HepG2 (cell line): ENCODE measurements around the gene FAHD1. TPM values are rescaled to one million over a fixed set of nuclear protein-coding genes. Genes with fewer than 3 reads are reported as not detected.
A peak's percentile ranks its signal among the peaks of the same experiment; 100 is the strongest.

ENCODE experiments used
- GATAD2A ChIP-seq: IDR thresholded peaks from 2 replicates; pipeline ENCODE4 v1.6.1; 2016
- JUNB ChIP-seq: sonication (generic); formaldehyde crosslinking; IDR thresholded peaks from 2 replicates; pipeline ENCODE4 v1.8.0; 2022; ENCODE audit warnings: missing genetic modification reagents, mild to moderate bottlenecking, borderline replicate concordance
- KMT2A ChIP-seq: sonication (generic); formaldehyde crosslinking; IDR thresholded peaks from 2 replicates; pipeline ENCODE4 v1.4.0; 2020; ENCODE audit warnings: missing genetic modification reagents
- MED13 ChIP-seq: sonication (generic); formaldehyde crosslinking; IDR thresholded peaks from 2 replicates; pipeline ENCODE4 v1.5.0; 2020; ENCODE audit warnings: missing genetic modification reagents
- MLLT10 ChIP-seq: sonication (generic); formaldehyde crosslinking; IDR thresholded peaks from 2 replicates; pipeline ENCODE4 v1.4.0; 2020; ENCODE audit warnings: missing genetic modification reagents
- MTA1 ChIP-seq: sonication (generic); formaldehyde crosslinking; IDR thresholded peaks from 2 replicates; pipeline ENCODE4 v1.4.0; 2020; ENCODE audit warnings: missing genetic modification reagents, mild to moderate bottlenecking, borderline replicate concordance
- SALL1 ChIP-seq: sonication (generic); formaldehyde crosslinking; IDR thresholded peaks from 2 replicates; pipeline ENCODE4 v1.8.0; 2022; ENCODE audit warnings: mild to moderate bottlenecking, missing genetic modification reagents
- ZFP62 ChIP-seq: sonication (generic); formaldehyde crosslinking; IDR thresholded peaks from 2 replicates; pipeline ENCODE4 v1.4.0; 2020; ENCODE audit warnings: missing genetic modification reagents
- ZNF230 ChIP-seq: sonication (generic); formaldehyde crosslinking; IDR thresholded peaks from 2 replicates; pipeline ENCODE4 v1.4.0; 2020; ENCODE audit warnings: mild to moderate bottlenecking, missing genetic modification reagents
- ZNF672 ChIP-seq: sonication (generic); formaldehyde crosslinking; IDR thresholded peaks from 2 replicates; pipeline ENCODE4 v1.8.1; 2022; ENCODE audit warnings: missing genetic modification reagents
- ZNF768 ChIP-seq: sonication (generic); formaldehyde crosslinking; IDR thresholded peaks from 2 replicates; pipeline ENCODE4 v1.4.0; 2020; ENCODE audit warnings: missing genetic modification reagents
- ZNF782 ChIP-seq: sonication (generic); formaldehyde crosslinking; IDR thresholded peaks from 2 replicates; pipeline ENCODE4 v1.4.0; 2020; ENCODE audit warnings: missing genetic modification reagents, mild to moderate bottlenecking, borderline replicate concordance
- ZNF792 ChIP-seq: IDR thresholded peaks from 2 replicates; pipeline ENCODE4 v1.6.1; 2016
- ZSCAN29 ChIP-seq: sonication (generic); formaldehyde crosslinking; conservative IDR thresholded peaks from 2 replicates; pipeline ENCODE4 v1.4.0; 2020; ENCODE audit warnings: mild to moderate bottlenecking, missing genetic modification reagents
- polyA plus RNA-seq, 8 experiments: library from polyadenylated mRNA; depleted of rRNA in 3 of 8; stranded (reverse) in 7 of 8; unstranded in 1 of 8; fragments of >200 nt; fragmentation: Illumina TruSeq in 4 of 8; extraction: Trizol in 4 of 8; gene quantifications; 2 replicates each; pipeline versions ENCODE4 v1.2.1 to v1.2.3, GENCODE V29; 2011 to 2016; ENCODE audit warnings: low read depth in 4 of 8, missing spikeins in 1 of 8, mixed read lengths in 1 of 8; ENCODE audit not compliant: insufficient read depth in 1 of 8
- total RNA-seq, 5 experiments: library from RNA; depleted of rRNA; stranded (reverse); fragments of >200 nt; fragmentation: Illumina TruSeq; extraction: Trizol; gene quantifications; 2 replicates each; pipeline ENCODE4 v1.2.3, GENCODE V29; 2016; ENCODE audit warnings: low read depth in 1 of 5
- TF ChIP-seq, protein P1 (sequence below): sonication (generic); formaldehyde crosslinking; IDR thresholded peaks from 2 replicates; pipeline ENCODE4 v1.4.0; 2020; ENCODE audit warnings: missing genetic modification reagents
- TF ChIP-seq, protein P2 (sequence below): IDR thresholded peaks from 2 replicates; pipeline ENCODE4 v1.6.1; 2018; ENCODE audit warnings: missing genetic modification reagents
- TF ChIP-seq, protein P3 (sequence below): sonication (generic); formaldehyde crosslinking; IDR thresholded peaks from 2 replicates; pipeline ENCODE4 v1.4.0; 2020; ENCODE audit warnings: missing genetic modification reagents, borderline replicate concordance
- TF ChIP-seq, protein P4 (sequence below): IDR thresholded peaks from 2 replicates; pipeline ENCODE4 v1.6.1; 2016; ENCODE audit warnings: mild to moderate bottlenecking
- TF ChIP-seq, protein P5 (sequence below): sonication (generic); formaldehyde crosslinking; IDR thresholded peaks from 2 replicates; pipeline ENCODE4 v1.8.1; 2023; ENCODE audit warnings: mild to moderate bottlenecking, missing genetic modification reagents, borderline replicate concordance
- TF ChIP-seq, protein P6 (sequence below): sonication (generic); formaldehyde crosslinking; IDR thresholded peaks from 2 replicates; pipeline ENCODE4 v1.8.1; 2022; ENCODE audit warnings: mild to moderate bottlenecking, missing genetic modification reagents
- TF ChIP-seq, protein P7 (sequence below): sonication (generic); formaldehyde crosslinking; conservative IDR thresholded peaks from 2 replicates; pipeline ENCODE4 v1.4.0; 2020; ENCODE audit warnings: missing genetic modification reagents

The FAHD1 gene
- total and polyA plus RNA-seq, 2 of the 13 experiments (the other 11 are each of a cell fraction or from before 2014, with no cell fraction given): 39.0 to 45.3 TPM

DNA sequence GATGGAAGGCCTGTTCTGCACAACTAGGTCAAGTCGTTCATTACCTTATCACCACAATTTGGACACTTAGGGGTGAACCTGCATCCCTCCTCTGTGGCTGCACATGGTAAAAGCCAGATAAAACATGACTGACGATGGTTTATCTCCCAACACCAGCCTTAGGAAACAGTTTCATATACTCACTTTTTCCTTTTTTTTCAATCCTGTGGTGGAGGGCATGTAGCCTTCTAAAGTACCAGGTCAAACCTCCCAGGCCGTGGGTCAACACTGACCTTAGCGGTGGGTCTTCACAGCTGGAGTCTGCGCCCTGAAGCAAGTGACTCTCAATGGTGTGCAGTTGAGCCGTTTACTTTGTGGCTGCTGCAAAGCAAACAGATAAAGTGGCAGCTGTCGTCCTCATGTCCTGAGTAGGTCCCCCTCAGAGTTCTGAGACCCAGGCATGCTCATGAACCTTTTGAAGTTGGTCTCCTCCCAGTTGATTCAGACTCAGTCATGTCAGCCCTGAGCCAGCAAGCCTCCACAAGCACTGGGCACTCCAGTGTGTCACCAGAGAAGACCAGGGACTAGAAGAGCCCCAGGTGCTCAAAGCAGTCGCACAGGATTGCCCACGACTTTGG lies 5.9 kb downstream of the FAHD1 start (continued):
- TF ChIP-seq ZNF230 (CRISPR knock-in tag) (0 out of 2 replicates have a peak, but pooled peaks have one; percentile 42), SALL1 (CRISPR knock-in tag) (peak; percentile 92), ZNF768 (CRISPR knock-in tag) (peak; percentile 58; the same call in 1 of the 2 replicates), ZFP62 (CRISPR knock-in tag) (no peak), MLLT10 (CRISPR knock-in tag) (no peak), MTA1 (CRISPR knock-in tag) (peak; percentile 70; the same call in 1 of the 2 replicates), ZNF792 (peak; percentile 90), JUNB (CRISPR knock-in tag) (no peak), MED13 (CRISPR knock-in tag) (peak; percentile 72), ZNF672 (no peak), ZSCAN29 (CRISPR knock-in tag) (0 out of 2 replicates have a peak, but pooled peaks have one; percentile 71), ZNF782 (no peak), GATAD2A (CRISPR knock-in tag) (peak; percentile 76), KMT2A (CRISPR knock-in tag) (peak; percentile 61; the same call in 1 of the 2 replicates)
- TF ChIP-seq, protein P1, sequence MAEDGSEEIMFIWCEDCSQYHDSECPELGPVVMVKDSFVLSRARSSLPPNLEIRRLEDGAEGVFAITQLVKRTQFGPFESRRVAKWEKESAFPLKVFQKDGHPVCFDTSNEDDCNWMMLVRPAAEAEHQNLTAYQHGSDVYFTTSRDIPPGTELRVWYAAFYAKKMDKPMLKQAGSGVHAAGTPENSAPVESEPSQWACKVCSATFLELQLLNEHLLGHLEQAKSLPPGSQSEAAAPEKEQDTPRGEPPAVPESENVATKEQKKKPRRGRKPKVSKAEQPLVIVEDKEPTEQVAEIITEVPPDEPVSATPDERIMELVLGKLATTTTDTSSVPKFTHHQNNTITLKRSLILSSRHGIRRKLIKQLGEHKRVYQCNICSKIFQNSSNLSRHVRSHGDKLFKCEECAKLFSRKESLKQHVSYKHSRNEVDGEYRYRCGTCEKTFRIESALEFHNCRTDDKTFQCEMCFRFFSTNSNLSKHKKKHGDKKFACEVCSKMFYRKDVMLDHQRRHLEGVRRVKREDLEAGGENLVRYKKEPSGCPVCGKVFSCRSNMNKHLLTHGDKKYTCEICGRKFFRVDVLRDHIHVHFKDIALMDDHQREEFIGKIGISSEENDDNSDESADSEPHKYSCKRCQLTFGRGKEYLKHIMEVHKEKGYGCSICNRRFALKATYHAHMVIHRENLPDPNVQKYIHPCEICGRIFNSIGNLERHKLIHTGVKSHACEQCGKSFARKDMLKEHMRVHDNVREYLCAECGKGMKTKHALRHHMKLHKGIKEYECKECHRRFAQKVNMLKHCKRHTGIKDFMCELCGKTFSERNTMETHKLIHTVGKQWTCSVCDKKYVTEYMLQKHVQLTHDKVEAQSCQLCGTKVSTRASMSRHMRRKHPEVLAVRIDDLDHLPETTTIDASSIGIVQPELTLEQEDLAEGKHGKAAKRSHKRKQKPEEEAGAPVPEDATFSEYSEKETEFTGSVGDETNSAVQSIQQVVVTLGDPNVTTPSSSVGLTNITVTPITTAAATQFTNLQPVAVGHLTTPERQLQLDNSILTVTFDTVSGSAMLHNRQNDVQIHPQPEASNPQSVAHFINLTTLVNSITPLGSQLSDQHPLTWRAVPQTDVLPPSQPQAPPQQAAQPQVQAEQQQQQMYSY (CRISPR knock-in tag): no peak
- TF ChIP-seq, protein P2, sequence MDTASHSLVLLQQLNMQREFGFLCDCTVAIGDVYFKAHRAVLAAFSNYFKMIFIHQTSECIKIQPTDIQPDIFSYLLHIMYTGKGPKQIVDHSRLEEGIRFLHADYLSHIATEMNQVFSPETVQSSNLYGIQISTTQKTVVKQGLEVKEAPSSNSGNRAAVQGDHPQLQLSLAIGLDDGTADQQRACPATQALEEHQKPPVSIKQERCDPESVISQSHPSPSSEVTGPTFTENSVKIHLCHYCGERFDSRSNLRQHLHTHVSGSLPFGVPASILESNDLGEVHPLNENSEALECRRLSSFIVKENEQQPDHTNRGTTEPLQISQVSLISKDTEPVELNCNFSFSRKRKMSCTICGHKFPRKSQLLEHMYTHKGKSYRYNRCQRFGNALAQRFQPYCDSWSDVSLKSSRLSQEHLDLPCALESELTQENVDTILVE (CRISPR knock-in tag): no peak
- TF ChIP-seq, protein P3, sequence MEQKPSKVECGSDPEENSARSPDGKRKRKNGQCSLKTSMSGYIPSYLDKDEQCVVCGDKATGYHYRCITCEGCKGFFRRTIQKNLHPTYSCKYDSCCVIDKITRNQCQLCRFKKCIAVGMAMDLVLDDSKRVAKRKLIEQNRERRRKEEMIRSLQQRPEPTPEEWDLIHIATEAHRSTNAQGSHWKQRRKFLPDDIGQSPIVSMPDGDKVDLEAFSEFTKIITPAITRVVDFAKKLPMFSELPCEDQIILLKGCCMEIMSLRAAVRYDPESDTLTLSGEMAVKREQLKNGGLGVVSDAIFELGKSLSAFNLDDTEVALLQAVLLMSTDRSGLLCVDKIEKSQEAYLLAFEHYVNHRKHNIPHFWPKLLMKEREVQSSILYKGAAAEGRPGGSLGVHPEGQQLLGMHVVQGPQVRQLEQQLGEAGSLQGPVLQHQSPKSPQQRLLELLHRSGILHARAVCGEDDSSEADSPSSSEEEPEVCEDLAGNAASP (CRISPR knock-in tag): peak; percentile 77; the same call in 1 of the 2 replicates
- TF ChIP-seq, protein P4, sequence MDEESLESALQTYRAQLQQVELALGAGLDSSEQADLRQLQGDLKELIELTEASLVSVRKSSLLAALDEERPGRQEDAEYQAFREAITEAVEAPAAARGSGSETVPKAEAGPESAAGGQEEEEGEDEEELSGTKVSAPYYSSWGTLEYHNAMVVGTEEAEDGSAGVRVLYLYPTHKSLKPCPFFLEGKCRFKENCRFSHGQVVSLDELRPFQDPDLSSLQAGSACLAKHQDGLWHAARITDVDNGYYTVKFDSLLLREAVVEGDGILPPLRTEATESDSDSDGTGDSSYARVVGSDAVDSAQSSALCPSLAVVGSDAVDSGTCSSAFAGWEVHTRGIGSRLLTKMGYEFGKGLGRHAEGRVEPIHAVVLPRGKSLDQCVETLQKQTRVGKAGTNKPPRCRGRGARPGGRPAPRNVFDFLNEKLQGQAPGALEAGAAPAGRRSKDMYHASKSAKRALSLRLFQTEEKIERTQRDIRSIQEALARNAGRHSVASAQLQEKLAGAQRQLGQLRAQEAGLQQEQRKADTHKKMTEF (CRISPR knock-in tag): peak; percentile 63; the same call in 1 of the 2 replicates
- TF ChIP-seq, protein P5, sequence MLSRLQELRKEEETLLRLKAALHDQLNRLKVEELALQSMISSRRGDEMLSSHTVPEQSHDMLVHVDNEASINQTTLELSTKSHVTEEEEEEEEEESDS (CRISPR knock-in tag): no peak
- TF ChIP-seq, protein P6, sequence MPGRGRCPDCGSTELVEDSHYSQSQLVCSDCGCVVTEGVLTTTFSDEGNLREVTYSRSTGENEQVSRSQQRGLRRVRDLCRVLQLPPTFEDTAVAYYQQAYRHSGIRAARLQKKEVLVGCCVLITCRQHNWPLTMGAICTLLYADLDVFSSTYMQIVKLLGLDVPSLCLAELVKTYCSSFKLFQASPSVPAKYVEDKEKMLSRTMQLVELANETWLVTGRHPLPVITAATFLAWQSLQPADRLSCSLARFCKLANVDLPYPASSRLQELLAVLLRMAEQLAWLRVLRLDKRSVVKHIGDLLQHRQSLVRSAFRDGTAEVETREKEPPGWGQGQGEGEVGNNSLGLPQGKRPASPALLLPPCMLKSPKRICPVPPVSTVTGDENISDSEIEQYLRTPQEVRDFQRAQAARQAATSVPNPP (CRISPR knock-in tag): no peak; the same call in 1 of the 2 replicates
- TF ChIP-seq, protein P7, sequence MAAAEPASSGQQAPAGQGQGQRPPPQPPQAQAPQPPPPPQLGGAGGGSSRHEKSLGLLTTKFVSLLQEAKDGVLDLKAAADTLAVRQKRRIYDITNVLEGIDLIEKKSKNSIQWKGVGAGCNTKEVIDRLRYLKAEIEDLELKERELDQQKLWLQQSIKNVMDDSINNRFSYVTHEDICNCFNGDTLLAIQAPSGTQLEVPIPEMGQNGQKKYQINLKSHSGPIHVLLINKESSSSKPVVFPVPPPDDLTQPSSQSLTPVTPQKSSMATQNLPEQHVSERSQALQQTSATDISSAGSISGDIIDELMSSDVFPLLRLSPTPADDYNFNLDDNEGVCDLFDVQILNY (CRISPR knock-in tag): no peak
